ENCODE results near the gene SLC27A5. TPM values are rescaled to one million over a fixed set of nuclear protein-coding genes. Genes with fewer than 3 reads are reported as not detected.

SLC27A5 gene
- total RNA-seq, 1 donor from 2014 or later = 6.9 TPM

Small RNA genes lying within 50 kb of the gene (small RNA-seq; reads per million reads assigned to genes)
- 0.20 reads per million for gene MIR6807
- gene RN7SL525P = not detected
- gene RN7SL693P = not detected
- gene RNU6-1337P = not detected

Other genes starting within 250 kb of the SLC27A5 start
- 14.3 TPM for gene ZNF8, start 233.0 kb downstream of the SLC27A5 start, total RNA-seq
- 22.4 TPM for gene ERVK3-1, start 206.6 kb downstream of the SLC27A5 start, total RNA-seq
- 2.0 TPM for gene ZSCAN22, start 185.0 kb downstream of the SLC27A5 start, total RNA-seq
- gene A1BG, start 158.5 kb downstream of the SLC27A5 start, total RNA-seq = 0.41 TPM
- 6.1 TPM for gene ZNF497, start 149.2 kb downstream of the SLC27A5 start, total RNA-seq
- 2.4 TPM for gene ZNF837, start 131.0 kb downstream of the SLC27A5 start, total RNA-seq
- gene RPS5, start 124.7 kb downstream of the SLC27A5 start, total RNA-seq = 2,200 TPM
- gene RNF225, start 116.3 kb downstream of the SLC27A5 start, total RNA-seq = not detected
- gene ZNF584, start 103.3 kb downstream of the SLC27A5 start, total RNA-seq = 11.8 TPM
- 15.9 TPM for gene ZNF132, start 71.8 kb downstream of the SLC27A5 start, total RNA-seq
- 24.1 TPM for gene ZNF324B, start 60.4 kb downstream of the SLC27A5 start, total RNA-seq
- gene ZNF324, start 44.9 kb downstream of the SLC27A5 start, total RNA-seq = 20.8 TPM
- gene ZNF446, start 35.6 kb downstream of the SLC27A5 start, total RNA-seq = 8.6 TPM
- 6.9 TPM for gene ZBTB45, start 7.8 kb upstream of the SLC27A5 start, total RNA-seq
- gene TRIM28, start 32.1 kb upstream of the SLC27A5 start, total RNA-seq = 332 TPM
- gene CHMP2A, start 43.1 kb upstream of the SLC27A5 start, total RNA-seq = 62.8 TPM
- gene UBE2M, start 46.6 kb upstream of the SLC27A5 start, total RNA-seq = 64.8 TPM
- gene MZF1, start 61.3 kb upstream of the SLC27A5 start, total RNA-seq = 11.0 TPM